ENCODE results near the gene GGA2.
"Not testable (repeated sequence)": the region's sequence is repeated elsewhere in the genome, so short reads cannot be mapped to it uniquely, and the experiment has no call there.

Gene GGA2

DNA sequence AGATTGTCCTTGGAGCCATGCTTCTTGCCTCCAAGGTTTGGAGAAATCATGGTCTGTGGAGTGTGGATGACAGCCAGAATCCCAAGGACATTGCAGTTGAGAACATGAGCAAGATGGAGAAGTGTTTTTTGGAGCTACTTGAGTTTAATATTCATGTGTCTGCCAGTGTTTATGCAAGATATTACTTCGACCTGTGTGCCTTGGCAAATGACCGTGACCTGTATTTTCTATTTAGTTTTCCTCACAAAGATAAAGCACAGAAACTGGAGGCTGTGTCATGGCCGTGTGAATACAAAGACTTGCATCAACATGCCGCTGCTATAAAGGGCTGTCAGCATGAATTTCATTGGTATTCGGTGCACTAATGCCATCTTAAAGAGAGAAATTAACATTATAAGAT is 9.0 kb downstream of the GGA2 start:
- no peak for DNase-seq (ENCODE audit: low spot score in 2 of 2)
- H3K4me3 Mint-ChIP-seq, result no peak overlapping the region
- no peak overlapping the region for H3K27ac Mint-ChIP-seq
- peaks cover 57% of the 10 kb centered on the region for H3K36me3 Mint-ChIP-seq
- peaks cover 73% of the 10 kb centered on the region for H3K4me1 Mint-ChIP-seq
- ATAC-seq, result no peak
- no peaks in the 10 kb centered on the region for H3K9me3 Mint-ChIP-seq

DNA sequence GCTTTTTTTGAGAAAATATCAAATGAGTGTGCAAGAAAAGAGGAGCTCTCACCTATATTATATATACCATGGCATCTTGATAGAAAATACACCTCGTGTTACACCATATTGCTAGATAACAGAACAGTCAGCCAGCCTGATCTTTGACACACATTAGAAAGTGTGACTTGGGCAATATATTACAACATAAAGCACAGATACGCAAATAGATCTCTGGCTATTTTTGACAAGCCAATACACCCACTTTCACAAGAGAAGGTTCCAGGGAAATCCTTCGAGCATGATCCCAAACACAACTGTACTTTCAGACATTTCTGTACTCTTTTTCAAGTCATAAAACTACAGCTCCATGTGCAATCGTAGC is 9.4 kb downstream of the GGA2 start:
- no peak overlapping the region for H3K4me3 Mint-ChIP-seq
- H3K27ac Mint-ChIP-seq, result no peak overlapping the region
- H3K4me1 Mint-ChIP-seq, result peaks cover 69% of the 10 kb centered on the region
- no peaks in the 10 kb centered on the region for H3K9me3 Mint-ChIP-seq
- DNase-seq (ENCODE audit: low spot score in 2 of 2), result no peak
- no peak for ATAC-seq
- H3K36me3 Mint-ChIP-seq, result peaks cover 62% of the 10 kb centered on the region

DNA sequence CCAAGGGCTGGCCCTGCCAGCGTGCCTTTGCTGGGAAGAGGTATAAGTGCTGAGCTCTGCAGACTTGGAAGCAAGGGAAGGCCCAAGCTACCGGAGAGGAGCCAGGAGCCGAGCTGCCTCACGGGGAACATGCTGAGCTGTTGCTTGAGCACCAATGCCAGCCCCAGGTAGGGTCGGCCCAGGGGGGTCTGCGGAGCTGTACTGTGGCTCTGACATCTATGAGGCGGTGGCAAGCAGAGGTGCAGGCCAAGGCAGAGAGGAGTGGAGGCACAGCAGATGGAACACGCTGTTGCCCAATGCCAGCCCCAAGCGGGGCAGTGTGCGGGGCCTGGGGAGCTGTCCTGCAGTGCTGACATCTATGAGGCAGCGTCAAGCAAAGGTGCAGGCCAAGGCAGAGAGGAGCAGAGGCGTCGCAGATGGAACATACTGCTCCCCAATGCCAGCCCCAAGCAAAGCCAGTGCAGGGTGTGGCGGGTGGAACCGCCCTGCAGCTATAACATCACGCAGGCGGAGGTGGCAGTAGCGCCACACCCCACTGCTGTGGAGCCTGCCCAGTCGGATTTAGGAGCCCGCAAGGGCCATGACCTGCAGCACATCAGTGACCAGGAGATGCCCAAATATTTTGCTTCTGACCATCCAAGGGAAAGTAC is 10.0 kb downstream of the GGA2 start:
- ATAC-seq (no peak), DNase-seq (ENCODE audit: low spot score in 2 of 2) (no peak)
- H3K36me3 Mint-ChIP-seq, result peaks cover 67% of the 10 kb centered on the region
- H3K9me3 Mint-ChIP-seq, result no peaks in the 10 kb centered on the region
- H3K4me1 Mint-ChIP-seq, result peaks cover 65% of the 10 kb centered on the region
- H3K27ac Mint-ChIP-seq, result no peak overlapping the region
- no peak overlapping the region for H3K4me3 Mint-ChIP-seq

DNA sequence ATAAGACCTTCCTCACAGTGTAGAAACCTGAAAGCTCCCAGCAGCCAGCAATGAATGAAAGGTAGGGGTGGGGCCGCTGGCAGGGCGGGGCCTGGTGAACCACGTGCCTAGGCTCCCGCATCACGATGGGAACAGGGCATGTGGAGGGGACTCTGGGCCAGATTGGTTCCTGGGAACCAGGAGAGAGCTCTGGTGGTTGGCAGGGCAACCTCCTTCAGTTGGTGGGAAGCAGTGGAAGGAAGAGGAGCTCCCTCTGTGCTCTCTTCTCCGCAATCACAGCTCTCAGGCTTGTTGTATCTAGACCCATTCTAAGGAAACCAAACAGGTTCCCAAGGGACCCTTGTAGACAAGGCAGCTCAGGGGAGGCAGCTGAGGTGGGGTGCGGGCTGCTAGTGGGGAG is 10.5 kb downstream of the GGA2 start:
- no peak for DNase-seq (ENCODE audit: low spot score in 2 of 2)
- H3K36me3 Mint-ChIP-seq, result peaks cover 68% of the 10 kb centered on the region
- peaks cover 60% of the 10 kb centered on the region for H3K4me1 Mint-ChIP-seq
- ATAC-seq, result no peak
- H3K4me3 Mint-ChIP-seq, result no peak overlapping the region
- H3K9me3 Mint-ChIP-seq, result no peaks in the 10 kb centered on the region
- H3K27ac Mint-ChIP-seq, result no peak overlapping the region

DNA sequence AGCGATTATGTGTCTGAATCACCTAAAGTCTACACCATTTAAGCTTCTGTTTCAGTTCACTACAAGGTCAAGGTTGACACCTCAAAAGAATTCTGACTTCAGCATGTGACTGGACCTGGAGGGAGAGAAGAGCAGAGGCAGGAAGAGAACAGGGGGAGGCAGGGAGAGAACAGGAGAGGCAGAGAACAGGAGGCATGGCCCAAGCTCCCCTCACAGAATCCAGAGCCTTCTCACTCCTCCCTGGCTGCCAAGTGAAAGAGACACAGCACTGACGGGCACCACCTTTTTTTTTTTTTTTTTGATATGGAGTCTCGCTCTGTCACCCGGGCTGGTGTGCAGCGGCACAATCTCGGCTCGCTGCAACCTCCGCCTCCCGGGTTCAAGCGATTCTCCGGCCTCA is 11.4 kb downstream of the GGA2 start:
- no peak overlapping the region for H3K4me3 Mint-ChIP-seq
- ATAC-seq, result no peak
- peaks cover 51% of the 10 kb centered on the region for H3K4me1 Mint-ChIP-seq
- no peak for DNase-seq (ENCODE audit: low spot score in 2 of 2)
- H3K36me3 Mint-ChIP-seq, result peaks cover 68% of the 10 kb centered on the region
- no peaks in the 10 kb centered on the region for H3K9me3 Mint-ChIP-seq
- H3K27ac Mint-ChIP-seq, result peak overlapping the region; percentile 40

DNA sequence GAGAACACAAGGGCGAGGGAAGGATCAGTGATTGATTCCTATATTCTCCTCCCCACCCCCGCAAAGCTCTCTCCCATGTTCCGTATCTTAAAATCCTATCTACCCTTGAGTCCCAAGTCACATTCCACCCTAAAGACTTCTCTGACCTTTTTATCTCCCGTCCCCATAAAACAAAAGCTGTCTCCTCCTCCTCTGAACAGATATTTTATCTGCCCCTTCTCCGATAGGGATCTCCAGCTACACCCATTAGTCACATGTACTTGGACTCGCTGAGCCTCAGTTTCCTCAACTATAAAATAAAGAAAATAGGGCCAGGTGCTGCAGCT is 12.8 kb downstream of the GGA2 start:
- Mint-ChIP-seq H3K4me1 (peaks cover 42% of the 10 kb centered on the region), H3K9me3 (no peaks in the 10 kb centered on the region), H3K27ac (peak overlapping the region; percentile 20), H3K36me3 (peaks cover 78% of the 10 kb centered on the region), H3K4me3 (no peak overlapping the region)
- DNase-seq (ENCODE audit: low spot score in 2 of 2) (no peak), ATAC-seq (no peak)

DNA sequence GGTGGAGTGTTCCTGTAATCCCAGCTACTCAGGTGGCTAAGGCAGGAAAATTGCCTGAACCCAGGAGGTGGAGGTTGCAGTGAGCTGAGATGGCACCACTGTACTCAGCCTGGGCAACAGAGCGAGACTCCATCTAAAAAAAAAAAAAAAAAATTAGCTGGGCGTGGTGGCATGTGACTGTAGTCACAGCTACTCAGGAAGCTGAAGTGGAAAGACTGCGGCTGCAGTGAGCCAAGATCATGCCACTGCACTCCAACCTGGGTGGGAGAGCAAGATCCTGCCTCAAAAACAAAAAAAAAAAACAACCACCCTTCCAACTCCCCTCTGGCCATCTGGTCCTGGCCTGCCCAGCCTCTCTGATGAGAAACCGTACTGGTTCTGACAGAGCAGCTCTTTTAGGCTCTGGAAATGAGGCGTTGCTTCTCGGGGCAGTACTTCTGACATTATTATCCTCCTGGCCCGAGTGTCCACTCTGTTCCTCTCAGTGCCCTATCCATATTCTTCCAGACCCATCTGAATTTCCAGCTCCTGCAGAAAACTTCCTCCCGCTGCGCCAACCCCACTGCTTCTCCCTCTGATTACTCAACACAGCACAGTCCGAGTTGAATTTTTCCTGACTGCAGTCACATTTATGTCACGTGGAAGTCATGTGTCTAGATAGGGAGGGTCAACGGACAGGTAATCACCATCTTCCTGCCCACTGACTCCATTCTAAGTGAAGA is 13.3 kb downstream of the GGA2 start:
- H3K36me3 Mint-ChIP-seq, result peaks cover 79% of the 10 kb centered on the region
- DNase-seq (ENCODE audit: low spot score in 2 of 2) (no peak), ATAC-seq (no peak)
- H3K27ac Mint-ChIP-seq, result no peak overlapping the region
- no peak overlapping the region for H3K4me3 Mint-ChIP-seq
- H3K4me1 Mint-ChIP-seq, result peaks cover 37% of the 10 kb centered on the region
- H3K9me3 Mint-ChIP-seq, result no peaks in the 10 kb centered on the region

DNA sequence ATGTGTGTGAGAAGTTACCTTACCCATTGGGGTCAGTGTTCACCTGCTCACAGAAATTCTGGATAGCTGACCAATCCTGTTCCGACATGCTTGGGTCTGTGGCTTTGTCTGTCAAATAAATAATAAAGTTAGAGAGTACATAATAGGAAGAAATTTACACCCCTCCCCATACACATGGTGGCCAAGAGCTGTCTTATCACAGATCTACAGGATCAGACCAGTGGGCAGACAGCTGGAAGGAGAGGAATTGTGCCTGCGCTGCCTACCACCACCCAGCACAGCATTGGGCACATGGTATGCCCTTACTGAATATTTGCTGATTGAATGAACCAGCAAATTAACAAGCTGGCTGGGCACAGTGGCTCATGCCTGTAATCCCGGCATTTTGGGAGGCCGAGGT is 14.6 kb downstream of the GGA2 start:
- Mint-ChIP-seq H3K4me1 (peaks cover 27% of the 10 kb centered on the region), H3K27ac (no peak overlapping the region)

DNA sequence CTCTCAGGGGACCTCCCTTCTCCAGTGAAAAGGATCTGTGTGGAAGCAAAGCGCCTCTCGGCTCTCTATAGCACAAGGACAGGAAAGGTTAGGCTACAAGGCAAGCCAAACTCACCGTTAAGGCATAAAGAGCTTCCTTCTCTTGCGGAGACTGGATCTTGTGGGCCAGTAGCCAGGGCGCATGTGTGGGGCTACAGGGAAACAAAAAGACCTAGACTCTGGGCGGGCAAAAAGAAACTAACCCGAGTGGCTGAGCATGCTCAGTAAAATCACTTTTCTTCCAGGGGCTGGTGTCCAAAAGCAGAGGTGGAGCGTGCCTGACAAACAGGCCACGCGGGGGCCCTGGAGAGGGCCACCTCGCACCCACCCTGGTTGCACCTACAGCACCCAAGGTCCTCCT is 16.1 kb downstream of the GGA2 start:
- DNase-seq (ENCODE audit: low spot score in 2 of 2) (no peak), ATAC-seq (no peak)
- H3K36me3 Mint-ChIP-seq, result peaks cover 92% of the 10 kb centered on the region
- peaks cover 16% of the 10 kb centered on the region for H3K4me1 Mint-ChIP-seq
- H3K4me3 Mint-ChIP-seq, result no peak overlapping the region
- no peaks in the 10 kb centered on the region for H3K9me3 Mint-ChIP-seq
- no peak overlapping the region for H3K27ac Mint-ChIP-seq

More for the DNA sequence above, 14.6 kb downstream of the GGA2 start:
- DNase-seq (ENCODE audit: low spot score in 2 of 2), result no peak
- ATAC-seq, result no peak
- H3K4me3 Mint-ChIP-seq, result no peak overlapping the region
- H3K9me3 Mint-ChIP-seq, result no peaks in the 10 kb centered on the region
- peaks cover 85% of the 10 kb centered on the region for H3K36me3 Mint-ChIP-seq

DNA sequence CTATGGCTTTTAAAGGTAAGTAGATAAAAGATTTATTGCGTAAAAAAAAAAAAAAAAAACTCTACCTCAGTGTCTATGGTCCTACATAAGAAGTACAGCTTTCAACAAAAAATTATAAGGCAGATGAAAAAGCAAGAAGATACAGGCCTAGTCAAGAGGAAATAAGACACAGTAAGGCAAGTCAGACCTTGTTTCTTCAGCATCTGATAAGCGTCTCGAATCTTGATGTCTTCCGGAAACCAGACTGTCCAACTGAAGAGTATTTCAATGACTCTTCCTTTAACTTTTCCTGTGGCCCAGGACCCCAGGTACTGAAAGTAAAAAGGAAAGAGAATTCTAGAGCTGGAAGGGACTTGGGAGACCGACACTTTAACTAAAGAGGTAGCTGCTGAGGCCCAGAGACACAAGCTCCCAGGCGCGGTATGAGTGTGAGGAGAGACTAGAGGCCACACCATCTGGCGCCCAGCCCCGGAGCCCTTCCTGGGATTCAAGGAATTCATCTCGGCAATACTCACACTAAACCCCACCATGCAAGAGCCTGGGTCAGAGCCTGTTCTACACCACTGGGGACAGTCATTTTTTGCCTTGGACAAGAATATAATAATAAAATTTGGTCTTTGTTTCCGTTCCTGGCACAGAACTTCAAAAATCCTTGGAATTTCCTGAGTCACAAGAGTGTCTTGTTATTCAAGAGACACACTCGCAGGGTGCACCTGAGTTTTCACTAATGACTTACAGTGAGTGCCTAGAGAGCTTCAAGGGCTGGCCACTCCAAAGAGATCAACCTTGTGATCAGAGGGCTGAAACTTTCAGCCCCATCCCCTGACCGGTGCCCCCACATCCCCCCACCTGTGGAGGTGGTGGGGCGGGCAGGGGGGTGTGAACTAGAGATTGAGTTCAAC is 18.6 kb downstream of the GGA2 start:
- DNase-seq (ENCODE audit: low spot score in 2 of 2), result no peak
- H3K4me3 Mint-ChIP-seq, result no peak overlapping the region
- H3K27ac Mint-ChIP-seq, result peak overlapping the region; percentile 30

DNA sequence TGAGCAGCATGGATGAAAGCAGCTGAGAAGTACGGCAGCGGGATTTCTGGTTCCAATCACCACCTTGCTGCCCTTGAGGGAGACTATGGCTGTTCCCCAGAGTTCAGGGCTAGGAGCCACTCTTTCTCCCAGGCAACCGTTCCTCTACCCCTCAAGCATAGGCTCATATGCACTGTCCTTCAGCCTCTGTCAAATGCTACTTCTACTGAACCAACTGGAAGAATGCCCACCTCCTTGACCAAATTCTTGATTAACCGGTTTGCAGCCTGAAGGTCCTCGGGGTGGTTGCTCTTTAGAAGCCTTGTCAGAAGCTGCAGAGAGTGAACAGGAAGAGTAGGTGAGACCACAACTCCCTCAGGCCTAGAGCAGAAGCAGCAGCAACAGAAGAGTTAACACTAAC is 23.8 kb downstream of the GGA2 start:
- DNase-seq (ENCODE audit: low spot score in 2 of 2) (no peak), ATAC-seq (no peak)
- peaks cover 7% of the 10 kb centered on the region for H3K4me1 Mint-ChIP-seq
- no peak overlapping the region for H3K4me3 Mint-ChIP-seq
- no peak overlapping the region for H3K27ac Mint-ChIP-seq
- no peaks in the 10 kb centered on the region for H3K9me3 Mint-ChIP-seq
- H3K36me3 Mint-ChIP-seq, result peaks cover 100% of the 10 kb centered on the region

More for the DNA sequence above, 18.6 kb downstream of the GGA2 start:
- Mint-ChIP-seq H3K9me3 (no peaks in the 10 kb centered on the region), H3K36me3 (peaks cover 100% of the 10 kb centered on the region), H3K4me1 (no peaks in the 10 kb centered on the region)
- no peak for ATAC-seq

DNA sequence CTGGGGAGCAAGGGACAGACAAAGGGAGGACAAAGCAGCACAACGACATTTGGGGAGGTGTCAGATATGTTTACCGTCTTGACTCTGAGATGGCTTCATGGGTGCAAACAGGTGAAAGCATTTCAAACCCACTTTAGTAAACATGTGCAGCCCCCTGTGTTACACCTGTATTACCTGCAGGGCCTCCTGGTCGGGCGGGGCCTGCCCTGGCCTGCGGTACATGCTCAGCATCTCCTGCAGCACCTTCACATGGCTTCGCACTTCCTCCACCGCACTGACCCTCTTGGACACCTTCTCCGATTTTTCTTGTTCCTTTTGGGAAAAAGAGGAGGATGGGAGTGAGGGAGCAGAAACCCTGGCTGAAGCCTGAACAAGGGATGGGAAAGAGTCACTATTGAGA is 24.5 kb downstream of the GGA2 start:
- H3K4me1 Mint-ChIP-seq, result peaks cover 7% of the 10 kb centered on the region
- H3K4me3 Mint-ChIP-seq, result no peak overlapping the region
- no peak overlapping the region for H3K27ac Mint-ChIP-seq
- ATAC-seq (no peak), DNase-seq (ENCODE audit: low spot score in 2 of 2) (no peak)
- H3K9me3 Mint-ChIP-seq, result no peaks in the 10 kb centered on the region
- peaks cover 100% of the 10 kb centered on the region for H3K36me3 Mint-ChIP-seq

DNA sequence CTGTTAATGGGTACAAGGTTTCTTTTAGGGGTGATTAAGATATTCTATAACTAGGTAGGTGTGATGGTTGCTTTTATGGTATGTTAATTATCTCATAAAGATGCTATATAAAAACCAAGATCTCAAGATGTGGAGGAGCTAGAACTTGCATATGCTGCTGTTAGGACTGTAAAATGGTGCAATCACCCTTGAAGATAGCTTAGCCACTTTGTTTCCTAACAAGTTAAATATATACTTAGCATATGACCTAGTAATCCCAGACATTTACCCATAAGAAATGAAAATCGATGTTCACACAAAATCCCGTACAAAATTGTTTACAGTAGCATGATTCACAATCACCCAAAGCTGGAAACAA is 25.1 kb downstream of the GGA2 start:
- Mint-ChIP-seq H3K9me3 (no peaks in the 10 kb centered on the region), H3K36me3 (peaks cover 100% of the 10 kb centered on the region), H3K4me3 (no peak overlapping the region), H3K27ac (no peak overlapping the region), H3K4me1 (peaks cover 7% of the 10 kb centered on the region)
- DNase-seq (ENCODE audit: low spot score in 2 of 2), result no peak
- no peak for ATAC-seq

DNA sequence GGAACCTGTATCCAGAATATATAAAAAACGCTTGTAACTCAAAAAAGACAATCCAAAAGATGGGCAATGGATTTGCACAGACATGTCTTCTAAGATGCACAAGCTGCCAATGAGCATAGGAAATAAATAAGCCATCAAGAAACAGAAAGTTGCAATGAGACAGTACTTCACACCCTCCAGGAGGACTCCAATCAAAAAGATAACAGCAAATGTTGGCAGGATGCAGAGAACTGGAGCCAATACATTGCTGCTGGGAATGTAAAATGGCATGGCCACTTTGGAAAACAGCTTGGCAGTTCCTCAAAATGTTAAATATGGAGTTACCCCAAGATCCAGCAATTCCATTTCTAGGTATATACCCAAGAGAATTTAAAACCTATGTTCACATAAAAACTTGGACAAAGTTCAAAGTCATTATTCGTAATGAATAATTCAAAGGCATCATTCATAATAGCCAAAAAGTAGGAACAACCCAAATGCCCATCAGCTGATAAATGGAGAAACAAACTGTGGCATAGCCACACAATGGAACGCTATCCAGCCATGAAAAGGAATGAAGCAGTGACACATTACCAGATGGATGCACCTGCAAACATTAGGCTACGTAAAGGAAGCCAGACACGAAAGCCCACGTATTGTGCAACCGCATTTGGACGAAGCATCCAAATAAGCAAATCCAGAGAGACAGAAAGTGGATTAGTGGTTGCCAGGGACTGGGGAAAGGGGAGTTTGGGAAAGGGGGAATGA is 25.6 kb downstream of the GGA2 start:
- Mint-ChIP-seq H3K36me3 (peaks cover 100% of the 10 kb centered on the region), H3K4me1 (peaks cover 11% of the 10 kb centered on the region), H3K27ac (no peak overlapping the region), H3K9me3 (no peaks in the 10 kb centered on the region), H3K4me3 (no peak overlapping the region)
- no peak for DNase-seq (ENCODE audit: low spot score in 2 of 2)
- ATAC-seq, result no peak

DNA sequence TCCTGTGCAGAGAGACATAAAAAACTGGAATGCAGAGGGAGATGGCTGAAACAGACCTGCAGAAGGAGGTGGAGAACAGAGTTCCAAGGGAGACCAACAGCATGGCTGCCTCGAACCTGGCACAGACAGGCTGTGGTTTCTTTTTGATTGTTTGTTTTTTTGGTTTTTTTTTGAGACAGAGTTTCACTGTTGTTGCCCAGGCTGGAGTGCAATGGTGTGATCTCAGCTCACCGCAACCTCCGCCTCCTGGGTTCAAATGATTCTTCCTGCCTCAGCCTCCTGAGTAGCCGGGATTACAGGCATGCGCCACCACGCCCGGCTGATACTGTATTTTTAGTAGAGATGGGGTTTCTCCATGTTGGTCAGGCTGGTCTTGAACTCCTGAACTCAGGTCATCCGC is 26.8 kb downstream of the GGA2 start:
- Mint-ChIP-seq H3K4me1 (peaks cover 17% of the 10 kb centered on the region), H3K36me3 (peaks cover 100% of the 10 kb centered on the region), H3K27ac (peak overlapping the region; percentile 93), H3K4me3 (peak overlapping the region; percentile 62)
- H3K9me3 Mint-ChIP-seq, result not testable (repeated sequence)
- ATAC-seq, result peak; percentile 64
- DNase-seq (ENCODE audit: low spot score in 2 of 2), result peak in 1 of 2 donors; percentile 70
